Stimulated activated CD8-positive, alpha-beta memory T cell treated with anti-CD3 and anti-CD28 coated beads, Interleukin-15, amount 100 ng/mL, for 4 hours (primary cell): ENCODE results near the gene IFT74.

Source experiments
- DNase-seq, 2 donors: peaks; one replicate each; pipeline ENCODE4 v3.0.0-alpha.2; 2020; ENCODE audit warnings: low read depth in 2 of 2

Gene IFT74

GRCh38 chr9:26974927-26975326 is 18.7 kb downstream of the IFT74 start:
- no peak for DNase-seq

- DNase-seq, result no peak
Measured at GRCh38 chr9:26975728-26976707, 19.8 kb downstream of the IFT74 start.

GRCh38 chr9:26983340-26983739 is 27.1 kb downstream of the IFT74 start:
- DNase-seq, result no peak

DNA sequence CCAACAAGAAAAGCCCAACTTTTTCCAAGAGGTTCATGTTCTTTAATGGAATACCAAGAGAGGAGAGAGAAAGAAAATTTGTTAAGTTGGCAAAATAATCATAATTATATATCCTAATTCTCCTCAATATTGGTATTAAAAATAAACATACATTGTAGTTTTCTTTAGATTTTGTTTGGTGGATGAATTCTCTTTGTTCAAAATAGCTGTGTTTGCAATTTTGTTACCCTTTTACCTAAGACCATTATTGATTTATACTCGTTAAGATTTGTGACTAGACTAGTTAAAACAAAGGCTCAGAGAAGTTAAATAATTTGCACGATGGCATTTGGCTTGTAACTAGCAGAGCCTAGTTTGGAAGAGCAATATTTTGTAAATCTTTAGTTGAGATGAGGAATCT is 39.6 kb downstream of the IFT74 start:
- DNase-seq, result no peak

GRCh38 chr9:27003426-27004077 is 47.3 kb downstream of the IFT74 start:
- DNase-seq, result no peak

DNA sequence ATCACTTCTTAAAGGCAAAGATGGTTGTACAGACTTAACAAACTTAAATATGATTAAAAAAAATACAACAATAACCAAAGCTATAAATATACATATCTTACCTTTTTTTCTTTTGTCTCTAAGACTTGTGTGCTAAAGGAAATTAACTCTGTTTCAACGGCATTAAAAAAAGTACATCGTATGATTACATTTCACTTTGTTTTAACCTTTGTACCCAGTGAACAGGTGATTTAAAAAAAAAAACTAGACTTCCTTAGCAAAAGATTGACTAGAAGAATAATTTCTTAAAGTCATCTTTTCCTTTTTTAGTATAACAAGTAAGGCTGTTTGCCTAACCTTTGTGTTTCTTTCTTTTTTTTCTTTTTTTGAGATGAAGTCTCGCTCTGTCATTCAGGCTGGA is 49.3 kb downstream of the IFT74 start, which contains the start of gene LRRC19:
LRRC19 (minus strand) TSS at position 182 of the 400 bp plus-strand sequence. CDS start 5,978 bp downstream, outside the sequence.
- no peak for DNase-seq

DNA sequence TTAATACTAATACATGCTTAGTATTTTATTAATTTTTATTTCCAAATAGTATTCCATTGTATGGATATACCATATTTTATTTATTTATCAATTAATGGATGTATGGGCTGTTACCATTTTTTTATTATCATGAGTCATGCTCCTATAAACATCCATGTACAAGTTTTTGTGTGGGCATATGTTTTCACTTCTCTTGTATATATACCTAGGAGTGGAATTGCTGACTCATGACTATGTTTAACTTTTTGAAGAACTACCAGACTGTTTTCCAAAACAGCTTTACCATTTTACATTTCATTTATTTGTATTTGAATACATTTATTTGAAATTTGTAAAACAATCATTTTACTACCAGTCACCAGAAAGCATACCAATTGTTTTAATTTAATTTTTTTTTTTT is 63.4 kb downstream of the IFT74 start:
- no peak for DNase-seq

GRCh38 chr9:27022920-27023319 is 66.7 kb downstream of the IFT74 start:
- DNase-seq, result no peak

- DNase-seq, result no peak
Measured at GRCh38 chr9:27029186-27029585, 73.0 kb downstream of the IFT74 start.

GRCh38 chr9:27033815-27034403 is 77.7 kb downstream of the IFT74 start:
- no peak for DNase-seq

DNA sequence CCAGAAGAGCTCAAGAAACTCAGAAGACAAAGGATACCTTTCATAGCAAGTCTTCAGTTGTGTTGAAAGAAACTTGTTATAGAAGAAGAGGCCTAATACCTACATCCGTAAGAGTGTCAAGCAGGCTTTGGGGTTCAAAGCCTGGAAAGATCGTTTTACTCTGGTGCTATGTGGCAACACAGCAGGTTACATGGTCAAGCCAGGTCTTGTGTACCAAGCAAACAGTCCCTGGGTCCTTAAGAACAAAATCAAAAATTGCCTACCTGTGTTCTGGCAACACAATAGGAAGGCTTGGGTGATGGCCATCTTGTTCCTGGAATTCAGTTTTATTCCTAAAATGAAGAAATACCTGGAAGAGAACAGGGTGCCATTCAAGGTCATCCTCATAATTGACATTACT is 81.3 kb downstream of the IFT74 start:
- DNase-seq, result no peak

GRCh38 chr9:27041746-27042145 is 85.5 kb downstream of the IFT74 start:
- DNase-seq, result no peak

- no peak for DNase-seq
Measured at GRCh38 chr9:27042476-27042875, 86.3 kb downstream of the IFT74 start.

GRCh38 chr9:27043176-27043575 is 87.0 kb downstream of the IFT74 start:
- no peak for DNase-seq

DNA sequence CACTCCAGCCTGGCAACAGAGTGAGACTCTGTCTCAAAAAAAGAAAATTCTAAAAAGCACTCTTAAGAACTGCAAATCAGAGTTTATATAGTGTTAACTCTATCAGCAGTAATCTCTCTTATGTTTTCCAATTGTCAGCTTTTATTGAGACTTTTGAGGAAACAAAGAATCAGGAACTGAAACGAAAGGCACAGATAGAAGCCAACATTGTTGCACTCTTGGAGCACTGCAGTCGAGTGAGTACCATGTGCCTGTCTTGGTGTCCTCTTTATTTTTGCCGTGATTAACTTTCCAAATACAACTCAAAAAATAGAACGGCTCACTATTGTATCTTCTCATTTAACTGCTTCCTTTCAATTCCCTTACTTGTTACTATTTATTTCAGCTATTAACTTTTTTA is 90.9 kb downstream of the IFT74 start:
- no peak for DNase-seq

DNA sequence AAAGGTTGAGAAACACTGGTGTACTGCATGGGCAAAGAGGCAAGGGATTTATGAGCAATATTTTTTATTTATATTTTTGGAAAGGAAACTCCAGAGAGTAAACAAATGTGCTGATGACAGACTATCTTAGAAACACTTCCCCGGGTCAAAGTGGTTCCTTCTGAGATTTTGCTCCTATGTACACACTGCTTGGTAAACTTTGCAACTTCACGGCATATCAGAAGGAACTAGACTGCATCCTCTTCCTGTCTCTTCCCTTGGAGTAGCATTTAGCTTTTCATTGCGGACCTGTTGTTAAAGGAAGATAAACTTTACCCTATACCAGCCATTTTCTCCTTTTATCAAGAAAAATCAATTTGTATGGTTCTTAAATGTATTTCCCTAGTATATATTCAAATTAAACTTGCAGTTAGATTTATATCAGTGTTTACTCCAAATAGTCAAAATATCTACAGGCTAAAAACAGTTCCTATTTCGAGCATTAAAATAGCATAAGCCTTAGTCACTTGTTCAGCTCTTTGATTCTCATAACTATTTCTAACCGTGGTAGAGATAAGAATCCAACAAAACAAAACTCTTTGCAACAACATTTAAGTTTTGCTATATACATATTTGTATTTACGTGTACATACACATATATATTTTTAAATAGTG is 97.3 kb downstream of the IFT74 start:
- DNase-seq, result no peak

DNA sequence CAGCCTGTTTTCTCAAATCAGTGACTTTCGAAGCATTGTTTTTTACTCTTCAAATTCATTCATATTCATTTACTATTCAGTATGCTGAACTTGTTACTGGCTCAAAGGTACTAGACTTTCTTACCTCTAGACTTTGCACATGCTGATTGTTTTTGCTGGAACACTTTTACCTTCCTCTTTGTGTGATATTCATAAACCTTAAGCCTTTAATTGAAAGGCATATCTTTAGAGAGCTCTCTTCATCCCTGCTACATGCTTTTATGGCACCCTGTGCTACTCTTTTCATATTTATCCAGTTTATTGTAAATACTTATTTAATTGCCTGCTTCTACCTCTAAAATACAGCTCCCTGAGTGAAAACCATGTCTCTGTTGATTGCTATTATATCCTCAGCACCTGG is 97.9 kb downstream of the IFT74 start:
- no peak for DNase-seq

DNA sequence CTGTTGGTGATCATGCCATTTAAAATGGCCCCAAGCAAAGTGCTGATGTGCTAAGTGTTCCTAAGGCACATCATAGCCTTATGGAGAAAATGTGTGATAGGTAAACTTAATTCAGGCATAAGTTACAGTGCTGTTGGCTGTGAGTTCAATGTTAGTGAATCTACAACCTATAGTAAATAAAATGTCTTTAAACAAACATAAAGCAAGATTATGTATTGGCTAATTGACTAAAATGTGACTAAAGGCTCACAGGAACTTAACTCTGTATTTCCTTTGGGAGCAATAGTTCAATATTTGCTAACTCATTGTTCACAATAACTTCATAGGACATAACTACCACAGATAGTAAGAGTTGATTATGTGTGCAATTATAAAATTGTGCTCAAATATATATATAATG is 98.6 kb downstream of the IFT74 start:
- no peak for DNase-seq

GRCh38 chr9:27059412-27059811 is 103.2 kb downstream of the IFT74 start:
- no peak for DNase-seq

- no peak for DNase-seq
Measured at GRCh38 chr9:27059907-27060306, 103.7 kb downstream of the IFT74 start.

GRCh38 chr9:27065288-27065687 is 109.1 kb downstream of the IFT74 start:
- DNase-seq, result no peak
